Lung (tissue), 12 donors: ENCODE data around the gene TPO. TPM values are rescaled to one million over a fixed set of nuclear protein-coding genes. Genes with fewer than 3 reads are reported as not detected.
"Not testable (repeated sequence)": the region's sequence is repeated elsewhere in the genome, so short reads cannot be mapped to it uniquely, and the experiment has no call there.

Source experiments
- ATAC-seq: fragments of 200-7000 bp; cut with Tn5 transposase; one replicate; pipeline ENCODE4 v1.9.1; 2020; ENCODE audit warnings: moderate number of reproducible peaks; ENCODE audit not compliant: insufficient read depth, low FRiP score
- DNase-seq, 3 donors: peaks; one replicate each; pipeline ENCODE4 v3.0.0-alpha.2; 2013 to 2017
- H3K27ac ChIP-seq, 2 donors: one replicate each; pipeline ENCODE4 v1.5.1; 2013; ENCODE audit warnings: mild to moderate bottlenecking in 2 of 2, moderate library complexity in 2 of 2, control low read depth in 1 of 2, inconsistent platforms in 1 of 2, low read depth in 1 of 2, low read length in 1 of 2
- H3K27me3 ChIP-seq, 3 donors: one replicate each; pipeline ENCODE4 v1.5.1; 2013; ENCODE audit warnings: low read length in 2 of 3; ENCODE audit not compliant: control insufficient read depth in 3 of 3, insufficient read depth in 3 of 3
- H3K36me3 ChIP-seq, 4 donors: one replicate each; pipeline ENCODE4 v1.5.1; 2013; ENCODE audit warnings: low read length in 4 of 4, mild to moderate bottlenecking in 1 of 4, moderate library complexity in 1 of 4; ENCODE audit not compliant: control insufficient read depth in 4 of 4, insufficient read depth in 4 of 4
- H3K4me1 ChIP-seq, 5 donors: one replicate each; pipeline ENCODE4 v1.5.1; 2013; ENCODE audit warnings: low read length in 5 of 5, mild to moderate bottlenecking in 2 of 5, moderate library complexity in 1 of 5; ENCODE audit not compliant: control insufficient read depth in 5 of 5, insufficient read depth in 5 of 5
- H3K4me3 ChIP-seq: one replicate; pipeline ENCODE4 v1.5.1; 2013; ENCODE audit warnings: mild to moderate bottlenecking, control low read depth, moderate library complexity
- H3K9ac ChIP-seq, 2 donors: one replicate each; pipeline ENCODE4 v1.5.1; 2013; ENCODE audit warnings: low read length in 2 of 2, control low read depth in 1 of 2; ENCODE audit not compliant: insufficient read depth in 1 of 2
- H3K9me3 ChIP-seq, 4 donors: one replicate each; pipeline ENCODE4 v1.5.1; 2013; ENCODE audit warnings: low read length in 3 of 4, mild to moderate bottlenecking in 1 of 4, moderate library complexity in 1 of 4; ENCODE audit not compliant: control insufficient read depth in 4 of 4, insufficient read depth in 3 of 4
- WGBS, 2 donors: extraction: QIAGEN DNeasy Blood & Tissue Kit; methylation state at CpG; one replicate each; pipeline ENCODE4 v1.1.7; 2013; 5-methylcytosine and 5-hydroxymethylcytosine counted together
- polyA plus RNA-seq, 2 donors: library from polyadenylated mRNA; stranded (reverse); fragments of 200-250 nt; gene quantifications; one replicate each; pipeline ENCODE4 v1.2.1, GENCODE V29; 2013
- total RNA-seq, 2 donors: library from RNA; depleted of rRNA in 1 of 2; stranded (reverse); fragments of >200 nt in 1 of 2; gene quantifications; one replicate each; pipeline ENCODE4 v1.2.1, GENCODE V29; 2014 to 2021
- TF ChIP-seq, protein P1 (sequence below): IDR thresholded peaks from 2 replicates; pipeline ENCODE4 v1.5.1; 2012; ENCODE audit warnings: mild to moderate bottlenecking; ENCODE audit errors: control extremely low read depth, extremely low read depth
- donor health status: control.
- donor health status: control.
- donor health status: Bipolar disorder and iron deficiency.
- donor health status: healthy.
- donor health status: DM: yes; HTN: yes; CAD: no.

The TPO gene
- total and polyA plus RNA-seq, 4 donors: 0.17 to 0.31 TPM; not detected in 2

- TF ChIP-seq, protein P1, sequence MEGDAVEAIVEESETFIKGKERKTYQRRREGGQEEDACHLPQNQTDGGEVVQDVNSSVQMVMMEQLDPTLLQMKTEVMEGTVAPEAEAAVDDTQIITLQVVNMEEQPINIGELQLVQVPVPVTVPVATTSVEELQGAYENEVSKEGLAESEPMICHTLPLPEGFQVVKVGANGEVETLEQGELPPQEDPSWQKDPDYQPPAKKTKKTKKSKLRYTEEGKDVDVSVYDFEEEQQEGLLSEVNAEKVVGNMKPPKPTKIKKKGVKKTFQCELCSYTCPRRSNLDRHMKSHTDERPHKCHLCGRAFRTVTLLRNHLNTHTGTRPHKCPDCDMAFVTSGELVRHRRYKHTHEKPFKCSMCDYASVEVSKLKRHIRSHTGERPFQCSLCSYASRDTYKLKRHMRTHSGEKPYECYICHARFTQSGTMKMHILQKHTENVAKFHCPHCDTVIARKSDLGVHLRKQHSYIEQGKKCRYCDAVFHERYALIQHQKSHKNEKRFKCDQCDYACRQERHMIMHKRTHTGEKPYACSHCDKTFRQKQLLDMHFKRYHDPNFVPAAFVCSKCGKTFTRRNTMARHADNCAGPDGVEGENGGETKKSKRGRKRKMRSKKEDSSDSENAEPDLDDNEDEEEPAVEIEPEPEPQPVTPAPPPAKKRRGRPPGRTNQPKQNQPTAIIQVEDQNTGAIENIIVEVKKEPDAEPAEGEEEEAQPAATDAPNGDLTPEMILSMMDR: no peak
- no peak overlapping the region for H3K27ac ChIP-seq
- H3K4me1 ChIP-seq: no peaks in the 10 kb centered on the region
- no peak overlapping the region for H3K4me3 ChIP-seq
- H3K9ac ChIP-seq: no peak overlapping the region
- WGBS, 2 donors: 83 to 84% methylated on average over 8 of the region's 8 CpGs
- no peaks in the 10 kb centered on the region for H3K27me3 ChIP-seq
- no peak for DNase-seq
- no peak for ATAC-seq
- H3K9me3 ChIP-seq: no peaks in the 10 kb centered on the region
- no peaks in the 10 kb centered on the region for H3K36me3 ChIP-seq
Measured at GRCh38 chr2:1491751-1492150, 78.5 kb downstream of the TPO start.

DNA sequence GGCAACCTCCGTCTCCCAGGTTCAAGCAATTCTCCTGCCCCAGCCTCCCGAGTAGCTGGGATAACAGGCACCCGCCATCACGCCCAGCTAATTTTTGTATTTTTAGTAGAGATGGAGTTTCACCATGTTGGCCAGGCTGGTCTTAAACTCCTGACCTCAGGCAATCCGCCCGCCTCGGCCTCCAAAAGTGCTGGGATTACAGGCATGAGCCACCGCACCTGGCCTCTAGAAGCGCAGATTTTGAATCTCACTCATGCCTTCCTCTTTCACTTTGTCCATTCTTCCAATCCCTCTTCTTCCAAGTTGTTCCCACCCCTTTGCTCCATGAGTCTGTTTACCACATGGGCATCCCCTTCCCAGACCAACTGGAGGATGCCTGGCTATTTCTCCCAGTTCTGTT is 79.0 kb downstream of the TPO start:
- H3K27me3 ChIP-seq, ATAC-seq, H3K36me3 ChIP-seq, H3K27ac ChIP-seq, DNase-seq, H3K9ac ChIP-seq, H3K9me3 ChIP-seq, H3K4me3 ChIP-seq, H3K4me1 ChIP-seq: not testable (repeated sequence)
- 94 to 95% methylated on average over 9 of the region's 9 CpGs for WGBS, 2 donors

GRCh38 chr2:1492711-1493430 is 79.6 kb downstream of the TPO start:
- no peak overlapping the region for H3K4me3 ChIP-seq
- TF ChIP-seq, protein P1: no peak
- H3K36me3 ChIP-seq: no peaks in the 10 kb centered on the region
- no peaks in the 10 kb centered on the region for H3K4me1 ChIP-seq
- no peaks in the 10 kb centered on the region for H3K9me3 ChIP-seq
- H3K9ac ChIP-seq: no peak overlapping the region
- no peak overlapping the region for H3K27ac ChIP-seq
- DNase-seq (no peak), ATAC-seq (no peak)
- 83 to 89% methylated on average over 15 of the region's 15 CpGs for WGBS, 2 donors
- no peaks in the 10 kb centered on the region for H3K27me3 ChIP-seq

GRCh38 chr2:1493431-1494126 is 80.3 kb downstream of the TPO start:
- Histone ChIP-seq H3K9me3 (no peaks in the 10 kb centered on the region), H3K4me3 (no peak overlapping the region), H3K4me1 (no peaks in the 10 kb centered on the region), H3K9ac (no peak overlapping the region), H3K27ac (no peak overlapping the region), H3K27me3 (no peaks in the 10 kb centered on the region), H3K36me3 (no peaks in the 10 kb centered on the region)
- 69 to 80% methylated on average over 24 of the region's 24 CpGs for WGBS, 2 donors
- no peak for ATAC-seq
- DNase-seq: no peak
- TF ChIP-seq, protein P1: no peak
